Liver (tissue), 9 donors: ENCODE measurements around the gene S100A12. TPM values are rescaled to one million over a fixed set of nuclear protein-coding genes. Genes with fewer than 3 reads are reported as not detected.

ENCODE experiments used
- DNase-seq: peaks from one replicate; pipeline ENCODE4 v3.0.0-alpha.2; 2017; ENCODE audit warnings: low spot score
- H3K27ac ChIP-seq, 2 donors: one replicate each; pipeline ENCODE4 v1.7.0; 2013; ENCODE audit warnings: inconsistent platforms in 2 of 2, low read length in 2 of 2, control low read depth in 1 of 2, low read depth in 1 of 2, mild to moderate bottlenecking in 1 of 2
- H3K27me3 ChIP-seq, 4 donors: one replicate each; pipeline versions ENCODE4 v1.6.1 to v1.7.0; 2013; ENCODE audit warnings: low read length in 3 of 4, inconsistent platforms in 1 of 4, mild to moderate bottlenecking in 1 of 4, moderate library complexity in 1 of 4; ENCODE audit not compliant: control insufficient read depth in 4 of 4, insufficient read depth in 4 of 4
- H3K36me3 ChIP-seq, 4 donors: one replicate each; pipeline versions ENCODE4 v1.6.1 to v1.7.0; 2013; ENCODE audit warnings: low read length in 3 of 4, mild to moderate bottlenecking in 3 of 4, low read depth in 1 of 4, moderate library complexity in 1 of 4; ENCODE audit not compliant: control insufficient read depth in 4 of 4, insufficient read depth in 3 of 4
- H3K4me1 ChIP-seq, 4 donors: one replicate each; pipeline versions ENCODE4 v1.6.1 to v1.7.0; 2013; ENCODE audit warnings: low read length in 3 of 4, mild to moderate bottlenecking in 3 of 4, moderate library complexity in 1 of 4; ENCODE audit not compliant: control insufficient read depth in 4 of 4, insufficient read depth in 4 of 4
- H3K4me3 ChIP-seq, 3 donors: one replicate each; pipeline versions ENCODE4 v1.6.1 to v1.7.0; 2013; ENCODE audit warnings: low read length in 3 of 3, control low read depth in 1 of 3, low read depth in 1 of 3, mild to moderate bottlenecking in 1 of 3
- H3K9ac ChIP-seq, 2 donors: one replicate each; pipeline ENCODE4 v1.7.0; 2013; ENCODE audit warnings: low read length in 2 of 2, mild to moderate bottlenecking in 2 of 2, moderate library complexity in 2 of 2, control low read depth in 1 of 2, low read depth in 1 of 2
- H3K9me3 ChIP-seq, 4 donors: one replicate each; pipeline versions ENCODE4 v1.6.1 to v1.7.0; 2013; ENCODE audit warnings: low read length in 3 of 4; ENCODE audit not compliant: control insufficient read depth in 4 of 4
- EGR1 ChIP-seq, 2 donors: IDR thresholded peaks; 2 replicates each; pipeline ENCODE4 v1.6.1; 2016 to 2018; ENCODE audit warnings: antibody characterized with exemption in 2 of 2, low read depth in 2 of 2
- FOXA1 ChIP-seq: IDR thresholded peaks from 2 replicates; pipeline ENCODE4 v1.6.1; 2016; ENCODE audit warnings: antibody characterized with exemption
- FOXA2 ChIP-seq: IDR thresholded peaks from 2 replicates; pipeline ENCODE4 v1.6.1; 2016; ENCODE audit warnings: antibody characterized with exemption
- GABPA ChIP-seq, 2 donors: IDR thresholded peaks in 1 of 2; conservative IDR thresholded peaks in 1 of 2; 2 replicates each; pipeline ENCODE4 v1.6.1; 2016; ENCODE audit warnings: antibody characterized with exemption in 2 of 2, mild to moderate bottlenecking in 1 of 2, moderate library complexity in 1 of 2
- HNF4A ChIP-seq, 2 donors: conservative IDR thresholded peaks; 2 replicates each; pipeline ENCODE4 v1.6.1; 2016; ENCODE audit warnings: antibody characterized with exemption in 2 of 2, mild to moderate bottlenecking in 2 of 2
- HNF4G ChIP-seq: IDR thresholded peaks from 2 replicates; pipeline ENCODE4 v1.6.1; 2016; ENCODE audit warnings: antibody characterized with exemption
- JUND ChIP-seq, 2 donors: IDR thresholded peaks; 2 replicates each; pipeline ENCODE4 v1.6.1; 2016; ENCODE audit warnings: antibody characterized with exemption in 2 of 2
- NR2F2 ChIP-seq: IDR thresholded peaks from 2 replicates; pipeline ENCODE4 v1.6.1; 2016; ENCODE audit warnings: antibody characterized with exemption
- RAD21 ChIP-seq, 2 donors: IDR thresholded peaks; 2 replicates each; pipeline ENCODE4 v1.6.1; 2016; ENCODE audit warnings: antibody characterized with exemption in 2 of 2, mild to moderate bottlenecking in 2 of 2
- RXRA ChIP-seq, 2 donors: IDR thresholded peaks; 2 replicates each; pipeline ENCODE4 v1.6.1; 2017 to 2018; ENCODE audit warnings: antibody characterized with exemption in 2 of 2, mild to moderate bottlenecking in 1 of 2
- SP1 ChIP-seq: IDR thresholded peaks from 2 replicates; pipeline ENCODE4 v1.6.1; 2018; ENCODE audit warnings: antibody characterized with exemption, mild to moderate bottlenecking
- TAF1 ChIP-seq: conservative IDR thresholded peaks from 2 replicates; pipeline ENCODE4 v1.6.1; 2016; ENCODE audit warnings: antibody characterized with exemption, mild to moderate bottlenecking
- YY1 ChIP-seq: IDR thresholded peaks from 2 replicates; pipeline ENCODE4 v1.6.1; 2016; ENCODE audit warnings: antibody characterized with exemption, mild to moderate bottlenecking
- WGBS: extraction: QIAGEN DNeasy Blood & Tissue Kit; methylation state at CpG from one replicate; pipeline ENCODE4 v1.1.7; 2013; 5-methylcytosine and 5-hydroxymethylcytosine counted together
- polyA plus RNA-seq, 2 donors: library from polyadenylated mRNA; stranded (reverse) in 1 of 2; unstranded in 1 of 2; fragments of 200-250 nt in 1 of 2; fragments of >200 nt in 1 of 2; fragmentation: Nextera tagmentation in 1 of 2; extraction: Ambion mirVana in 1 of 2; gene quantifications; one replicate each; pipeline versions ENCODE4 v1.2.1 to v1.2.3, GENCODE V29; 2013 to 2015
- total RNA-seq, 2 donors: library from RNA; depleted of rRNA; stranded (reverse); fragments of >200 nt; gene quantifications; one replicate each; pipeline ENCODE4 v1.2.3, GENCODE V29; 2014
- TF ChIP-seq, protein P1 (sequence below): IDR thresholded peaks from 2 replicates; pipeline ENCODE4 v1.6.1; 2016; ENCODE audit warnings: antibody characterized with exemption, mild to moderate bottlenecking
- TF ChIP-seq, protein P2 (sequence below): IDR thresholded peaks from 2 replicates; pipeline ENCODE4 v1.6.1; 2016; ENCODE audit warnings: antibody characterized with exemption
- TF ChIP-seq, protein P3 (sequence below): IDR thresholded peaks from 2 replicates; pipeline ENCODE4 v1.6.1; 2016; ENCODE audit warnings: antibody characterized with exemption
- TF ChIP-seq, protein P4 (sequence below): fragments of 150-350 bp; IDR thresholded peaks from 2 replicates; pipeline ENCODE4 v1.5.1; 2017; ENCODE audit warnings: improper control_type of control experiment, low read depth, low read length; ENCODE audit not compliant: missing input control
- TF ChIP-seq, protein P5 (sequence below): IDR thresholded peaks from 2 replicates; pipeline ENCODE4 v1.6.1; 2016; ENCODE audit warnings: antibody characterized with exemption
- donor health status: healthy.
- donor health status: healthy.
- donor health status: healthy.
- donor health status: healthy.
- donor health status: healthy.

Gene S100A12
- total and polyA plus RNA-seq, 4 donors: 3.3 to 35.2 (median 12.1) TPM

DNA sequence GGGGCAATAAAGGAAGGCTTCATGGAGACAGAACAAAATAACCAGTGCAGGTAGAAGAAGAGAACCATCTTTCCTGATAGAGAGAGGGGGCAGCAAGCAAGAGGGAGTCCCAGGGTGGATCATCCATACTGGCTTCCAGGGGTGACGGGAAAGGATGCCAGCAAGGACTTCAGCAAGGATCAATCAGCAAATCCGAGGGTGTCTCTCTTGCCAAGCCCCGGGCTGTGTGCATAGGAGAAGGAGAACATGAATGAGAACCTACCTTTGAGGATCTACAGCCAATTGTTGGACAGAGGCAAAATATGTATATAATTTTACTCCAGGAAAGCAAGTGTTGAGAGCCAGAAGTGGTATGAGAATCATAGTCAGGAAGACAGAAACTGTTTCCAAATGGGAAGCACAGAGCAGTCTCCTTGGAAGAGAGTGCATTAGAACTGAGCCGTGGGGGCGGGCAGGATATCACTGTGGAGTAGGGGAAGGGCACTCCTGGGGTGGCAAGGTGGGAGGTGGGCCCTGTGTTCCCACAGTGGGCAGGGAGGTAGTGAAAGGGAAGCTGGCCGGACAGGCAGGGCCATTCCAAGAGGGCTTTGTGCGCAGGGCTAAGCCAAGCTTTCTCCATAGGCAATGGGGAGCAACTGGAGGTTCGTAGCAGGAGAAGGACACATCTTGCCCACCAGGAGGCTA lies 18.9 kb downstream of the S100A12 start:
- peaks cover 0 to 11% (median 5%) of the 10 kb centered on the region in 4 donors for H3K4me1 ChIP-seq
- no peaks in the 10 kb centered on the region for H3K36me3 ChIP-seq
- H3K4me3 ChIP-seq: no peak overlapping the region
- no peaks in the 10 kb centered on the region for H3K27me3 ChIP-seq
- H3K9me3 ChIP-seq: no peaks in the 10 kb centered on the region
- peak; percentile 29 for DNase-seq
- no peak overlapping the region for H3K9ac ChIP-seq
- peak overlapping the region; percentile 24 to 31 for H3K27ac ChIP-seq
- TF ChIP-seq, protein P1, sequence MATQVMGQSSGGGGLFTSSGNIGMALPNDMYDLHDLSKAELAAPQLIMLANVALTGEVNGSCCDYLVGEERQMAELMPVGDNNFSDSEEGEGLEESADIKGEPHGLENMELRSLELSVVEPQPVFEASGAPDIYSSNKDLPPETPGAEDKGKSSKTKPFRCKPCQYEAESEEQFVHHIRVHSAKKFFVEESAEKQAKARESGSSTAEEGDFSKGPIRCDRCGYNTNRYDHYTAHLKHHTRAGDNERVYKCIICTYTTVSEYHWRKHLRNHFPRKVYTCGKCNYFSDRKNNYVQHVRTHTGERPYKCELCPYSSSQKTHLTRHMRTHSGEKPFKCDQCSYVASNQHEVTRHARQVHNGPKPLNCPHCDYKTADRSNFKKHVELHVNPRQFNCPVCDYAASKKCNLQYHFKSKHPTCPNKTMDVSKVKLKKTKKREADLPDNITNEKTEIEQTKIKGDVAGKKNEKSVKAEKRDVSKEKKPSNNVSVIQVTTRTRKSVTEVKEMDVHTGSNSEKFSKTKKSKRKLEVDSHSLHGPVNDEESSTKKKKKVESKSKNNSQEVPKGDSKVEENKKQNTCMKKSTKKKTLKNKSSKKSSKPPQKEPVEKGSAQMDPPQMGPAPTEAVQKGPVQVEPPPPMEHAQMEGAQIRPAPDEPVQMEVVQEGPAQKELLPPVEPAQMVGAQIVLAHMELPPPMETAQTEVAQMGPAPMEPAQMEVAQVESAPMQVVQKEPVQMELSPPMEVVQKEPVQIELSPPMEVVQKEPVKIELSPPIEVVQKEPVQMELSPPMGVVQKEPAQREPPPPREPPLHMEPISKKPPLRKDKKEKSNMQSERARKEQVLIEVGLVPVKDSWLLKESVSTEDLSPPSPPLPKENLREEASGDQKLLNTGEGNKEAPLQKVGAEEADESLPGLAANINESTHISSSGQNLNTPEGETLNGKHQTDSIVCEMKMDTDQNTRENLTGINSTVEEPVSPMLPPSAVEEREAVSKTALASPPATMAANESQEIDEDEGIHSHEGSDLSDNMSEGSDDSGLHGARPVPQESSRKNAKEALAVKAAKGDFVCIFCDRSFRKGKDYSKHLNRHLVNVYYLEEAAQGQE: no peak
- no peak for TF ChIP-seq NR2F2
- TF ChIP-seq HNF4A (conservative IDR thresholded peaks at IDR 0.05): no peak
- no peak for TF ChIP-seq JUND (IDR thresholded peaks at IDR 0.05)
- TF ChIP-seq, protein P2, sequence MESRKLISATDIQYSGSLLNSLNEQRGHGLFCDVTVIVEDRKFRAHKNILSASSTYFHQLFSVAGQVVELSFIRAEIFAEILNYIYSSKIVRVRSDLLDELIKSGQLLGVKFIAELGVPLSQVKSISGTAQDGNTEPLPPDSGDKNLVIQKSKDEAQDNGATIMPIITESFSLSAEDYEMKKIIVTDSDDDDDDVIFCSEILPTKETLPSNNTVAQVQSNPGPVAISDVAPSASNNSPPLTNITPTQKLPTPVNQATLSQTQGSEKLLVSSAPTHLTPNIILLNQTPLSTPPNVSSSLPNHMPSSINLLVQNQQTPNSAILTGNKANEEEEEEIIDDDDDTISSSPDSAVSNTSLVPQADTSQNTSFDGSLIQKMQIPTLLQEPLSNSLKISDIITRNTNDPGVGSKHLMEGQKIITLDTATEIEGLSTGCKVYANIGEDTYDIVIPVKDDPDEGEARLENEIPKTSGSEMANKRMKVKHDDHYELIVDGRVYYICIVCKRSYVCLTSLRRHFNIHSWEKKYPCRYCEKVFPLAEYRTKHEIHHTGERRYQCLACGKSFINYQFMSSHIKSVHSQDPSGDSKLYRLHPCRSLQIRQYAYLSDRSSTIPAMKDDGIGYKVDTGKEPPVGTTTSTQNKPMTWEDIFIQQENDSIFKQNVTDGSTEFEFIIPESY: no peak
- no peak for TF ChIP-seq YY1
- TF ChIP-seq, protein P3, sequence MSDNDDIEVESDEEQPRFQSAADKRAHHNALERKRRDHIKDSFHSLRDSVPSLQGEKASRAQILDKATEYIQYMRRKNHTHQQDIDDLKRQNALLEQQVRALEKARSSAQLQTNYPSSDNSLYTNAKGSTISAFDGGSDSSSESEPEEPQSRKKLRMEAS: no peak
- no peak for TF ChIP-seq RAD21 (IDR thresholded peaks at IDR 0.05)
- TF ChIP-seq EGR1 (IDR thresholded peaks at IDR 0.05; ENCODE audit: low read depth in 2 of 2): no peak
- TF ChIP-seq FOXA1: no peak
- TF ChIP-seq, protein P4, sequence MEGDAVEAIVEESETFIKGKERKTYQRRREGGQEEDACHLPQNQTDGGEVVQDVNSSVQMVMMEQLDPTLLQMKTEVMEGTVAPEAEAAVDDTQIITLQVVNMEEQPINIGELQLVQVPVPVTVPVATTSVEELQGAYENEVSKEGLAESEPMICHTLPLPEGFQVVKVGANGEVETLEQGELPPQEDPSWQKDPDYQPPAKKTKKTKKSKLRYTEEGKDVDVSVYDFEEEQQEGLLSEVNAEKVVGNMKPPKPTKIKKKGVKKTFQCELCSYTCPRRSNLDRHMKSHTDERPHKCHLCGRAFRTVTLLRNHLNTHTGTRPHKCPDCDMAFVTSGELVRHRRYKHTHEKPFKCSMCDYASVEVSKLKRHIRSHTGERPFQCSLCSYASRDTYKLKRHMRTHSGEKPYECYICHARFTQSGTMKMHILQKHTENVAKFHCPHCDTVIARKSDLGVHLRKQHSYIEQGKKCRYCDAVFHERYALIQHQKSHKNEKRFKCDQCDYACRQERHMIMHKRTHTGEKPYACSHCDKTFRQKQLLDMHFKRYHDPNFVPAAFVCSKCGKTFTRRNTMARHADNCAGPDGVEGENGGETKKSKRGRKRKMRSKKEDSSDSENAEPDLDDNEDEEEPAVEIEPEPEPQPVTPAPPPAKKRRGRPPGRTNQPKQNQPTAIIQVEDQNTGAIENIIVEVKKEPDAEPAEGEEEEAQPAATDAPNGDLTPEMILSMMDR: no peak
- TF ChIP-seq RXRA (IDR thresholded peaks at IDR 0.05): no peak
- TF ChIP-seq GABPA (IDR thresholded peaks at IDR 0.05 in 1 of 2, conservative IDR thresholded peaks at IDR 0.05 in 1 of 2): no peak
- TF ChIP-seq HNF4G: no peak
- TF ChIP-seq SP1: no peak
- TF ChIP-seq, protein P5, sequence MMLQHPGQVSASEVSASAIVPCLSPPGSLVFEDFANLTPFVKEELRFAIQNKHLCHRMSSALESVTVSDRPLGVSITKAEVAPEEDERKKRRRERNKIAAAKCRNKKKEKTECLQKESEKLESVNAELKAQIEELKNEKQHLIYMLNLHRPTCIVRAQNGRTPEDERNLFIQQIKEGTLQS: no peak
- TF ChIP-seq TAF1: no peak
- TF ChIP-seq FOXA2: no peak
- 89% methylated on average over 8 of the region's 8 CpGs for WGBS
